Measurements from ENCODE around the gene ZMYND11. TPM values are rescaled to one million over a fixed set of nuclear protein-coding genes. Genes with fewer than 3 reads are reported as not detected.

The ZMYND11 gene
- total and polyA plus RNA-seq, 2 of the 13 experiments (the other 11 are each of a cell fraction or from before 2014, with no cell fraction given): 17.5 to 38.7 TPM

- POLR2A ChIA-PET: no interaction called here
- H3K4me1 ChIP-seq (ENCODE audit: insufficient read depth, low read length): no peaks in the 10 kb centered on the region
- no peak for TF ChIP-seq CBX5 (CRISPR knock-in tag; IDR thresholded peaks at IDR 0.05; ENCODE audit: borderline replicate concordance)
- no peak for TF ChIP-seq ZNF619 (CRISPR knock-in tag; IDR thresholded peaks at IDR 0.05)
- TF ChIP-seq KLF9 (CRISPR knock-in tag; IDR thresholded peaks at IDR 0.05; ENCODE audit: low read depth): no peak
- TF ChIP-seq HDAC6 (IDR thresholded peaks at IDR 0.05; ENCODE audit: low read depth, low read length): no peak
- TF ChIP-seq ZXDC (CRISPR knock-in tag; IDR thresholded peaks at IDR 0.05): no peak
- H3K27ac ChIP-seq (ENCODE audit: extremely low read length, insufficient read depth, low read length): no peak overlapping the region
- H3K79me2 ChIP-seq (ENCODE audit: insufficient read depth, low read length): no peaks in the 10 kb centered on the region
- no peak overlapping the region for H3K4me2 ChIP-seq (ENCODE audit: low read depth, low read length)
- in situ Hi-C loops (cut with HindIII; ENCODE audit: extremely low pct_ligation_motif_present, low pct_unique_long_range_greater_than_20kb) (no loop called here), intact Hi-C loops (cut with micrococcal nuclease; ENCODE audit: unreplicated experiment) (no loop called here)
- no peak for FAIRE-seq
- peaks cover 6% of the 10 kb centered on the region; the same call in 1 of the 2 replicates for H3K9me3 ChIP-seq (ENCODE audit: low read length)
- no peak overlapping the region for H3K9ac ChIP-seq (ENCODE audit: insufficient read depth, low read depth, low read length)
- no TSS peak for BruUV-seq (replicated peaks)
- CTCF ChIA-PET (ENCODE audit: low intra/inter-chr PET ratio, low total read pairs): interaction anchor here (0.7 kb wide), 1 partner anchor 30 kb away, joined by 3 read pairs; no protein-coding TSS in a partner anchor
- H4K20me1 ChIP-seq (ENCODE audit: insufficient read depth, low read length): peaks cover 2% of the 10 kb centered on the region; the same call in 1 of the 2 replicates
- no peak for DNase-seq (ENCODE audit: low spot score)
- H3K4me3 ChIP-seq (replicated peaks in 1 of 3; ENCODE audit: insufficient read depth in 1 of 3, low read depth in 2 of 3, low read length in 3 of 3): no peak overlapping the region
- H2AFZ ChIP-seq (ENCODE audit: low read length): no peak overlapping the region
- no peaks in the 10 kb centered on the region for H3K27me3 ChIP-seq (ENCODE audit: control insufficient read depth in 1 of 2, insufficient read depth in 2 of 2, low read length in 2 of 2)
- peaks cover 5 to 12% of the 10 kb centered on the region in 2 experiments; a peak in 2 of 5 replicates for H3K36me3 ChIP-seq (replicated peaks in 1 of 2; ENCODE audit: control insufficient read depth in 1 of 2, insufficient read depth in 2 of 2, low read length in 2 of 2)
- ATAC-seq: no peak
These were observed 43.5 kb downstream of the ZMYND11 start for GRCh38 chr10:178723-179122.

Measured in HepG2 (cell line).